ENCODE results near the gene RYR3. TPM values are rescaled to one million over a fixed set of nuclear protein-coding genes. Genes with fewer than 3 reads are reported as not detected.

RYR3 gene
- total RNA-seq, 1 donor from 2014 or later: 7.4 TPM

- Mint-ChIP-seq H3K4me3 (ENCODE audit: unreplicated experiment) (no peak overlapping the region), H3K27ac (ENCODE audit: unreplicated experiment) (no peak overlapping the region), H3K4me1 (ENCODE audit: low read depth, unreplicated experiment) (no peaks in the 10 kb centered on the region), H3K27me3 (ENCODE audit: unreplicated experiment) (peaks cover 4% of the 10 kb centered on the region), H3K36me3 (ENCODE audit: unreplicated experiment) (no peaks in the 10 kb centered on the region), H3K9me3 (ENCODE audit: unreplicated experiment) (no peaks in the 10 kb centered on the region)
- TF ChIP-seq CTCF (IDR thresholded peaks at IDR 0.05; ENCODE audit: partially characterized antibody, unreplicated experiment): no peak
- no peak for DNase-seq
Observed at GRCh38 chr15:33445984-33446383, 135.2 kb downstream of the RYR3 start.

DNA sequence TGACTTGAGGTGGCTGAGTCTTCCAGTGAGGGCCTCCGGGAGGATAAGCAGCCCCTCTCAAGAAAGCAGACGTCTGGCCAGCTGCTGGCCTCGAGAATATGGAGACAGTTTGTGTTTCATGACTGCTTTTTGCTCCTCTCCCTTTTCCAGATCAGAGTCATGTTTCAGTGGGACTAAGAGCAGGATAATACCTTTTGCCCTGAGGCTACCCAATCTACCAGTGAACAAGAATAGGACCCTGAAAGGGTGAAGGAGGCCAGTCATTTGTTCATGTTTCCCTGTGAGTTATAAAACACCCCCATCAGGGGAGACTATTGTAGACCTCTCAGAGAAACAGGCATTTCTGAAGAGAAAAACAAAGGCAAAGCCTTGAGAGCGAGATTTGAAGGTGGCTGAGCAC lies 137.4 kb downstream of the RYR3 start:
- no peak for DNase-seq
- H3K4me1 Mint-ChIP-seq (ENCODE audit: low read depth, unreplicated experiment): no peaks in the 10 kb centered on the region
- TF ChIP-seq CTCF (IDR thresholded peaks at IDR 0.05; ENCODE audit: partially characterized antibody, unreplicated experiment): no peak
- peaks cover 2% of the 10 kb centered on the region for H3K9me3 Mint-ChIP-seq (ENCODE audit: unreplicated experiment)
- H3K36me3 Mint-ChIP-seq (ENCODE audit: unreplicated experiment): no peaks in the 10 kb centered on the region
- no peak overlapping the region for H3K4me3 Mint-ChIP-seq (ENCODE audit: unreplicated experiment)
- peak overlapping the region; percentile 10 for H3K27ac Mint-ChIP-seq (ENCODE audit: unreplicated experiment)
- peaks cover 4% of the 10 kb centered on the region for H3K27me3 Mint-ChIP-seq (ENCODE audit: unreplicated experiment)

- H3K36me3 Mint-ChIP-seq (ENCODE audit: unreplicated experiment): no peaks in the 10 kb centered on the region
- H3K4me1 Mint-ChIP-seq (ENCODE audit: low read depth, unreplicated experiment): no peaks in the 10 kb centered on the region
- no peak for DNase-seq
- no peak overlapping the region for H3K27ac Mint-ChIP-seq (ENCODE audit: unreplicated experiment)
- no peak overlapping the region for H3K4me3 Mint-ChIP-seq (ENCODE audit: unreplicated experiment)
- no peak for TF ChIP-seq CTCF (IDR thresholded peaks at IDR 0.05; ENCODE audit: partially characterized antibody, unreplicated experiment)
- H3K9me3 Mint-ChIP-seq (ENCODE audit: unreplicated experiment): peaks cover 2% of the 10 kb centered on the region
- H3K27me3 Mint-ChIP-seq (ENCODE audit: unreplicated experiment): peaks cover 4% of the 10 kb centered on the region
Observed at GRCh38 chr15:33448961-33449606, 138.3 kb downstream of the RYR3 start.

GRCh38 chr15:33449810-33450209 lies 139.0 kb downstream of the RYR3 start:
- peaks cover 4% of the 10 kb centered on the region for H3K27me3 Mint-ChIP-seq (ENCODE audit: unreplicated experiment)

More at GRCh38 chr15:33449810-33450209, 139.0 kb downstream of the RYR3 start:
- H3K4me3 Mint-ChIP-seq (ENCODE audit: unreplicated experiment): no peak overlapping the region
- H3K36me3 Mint-ChIP-seq (ENCODE audit: unreplicated experiment): no peaks in the 10 kb centered on the region
- H3K27ac Mint-ChIP-seq (ENCODE audit: unreplicated experiment): no peak overlapping the region
- no peaks in the 10 kb centered on the region for H3K4me1 Mint-ChIP-seq (ENCODE audit: low read depth, unreplicated experiment)
- H3K9me3 Mint-ChIP-seq (ENCODE audit: unreplicated experiment): peaks cover 2% of the 10 kb centered on the region
- no peak for TF ChIP-seq CTCF (IDR thresholded peaks at IDR 0.05; ENCODE audit: partially characterized antibody, unreplicated experiment)
- no peak for DNase-seq
